IPS-15b (cell line): ENCODE measurements around the gene SPG21.
"Not testable (repeated sequence)": the region's sequence is repeated elsewhere in the genome, so short reads cannot be mapped to it uniquely, and the experiment has no call there.

Experiments
- H3K27me3 ChIP-seq: one replicate; pipeline ENCODE4 v1.6.1; 2013; ENCODE audit warnings: low read length; ENCODE audit not compliant: control insufficient read depth, insufficient read depth
- H3K36me3 ChIP-seq: one replicate; pipeline ENCODE4 v1.6.1; 2013; ENCODE audit warnings: low read length; ENCODE audit not compliant: control insufficient read depth, insufficient read depth
- H3K4me1 ChIP-seq: one replicate; pipeline ENCODE4 v1.6.1; 2013; ENCODE audit warnings: mild to moderate bottlenecking, low read length; ENCODE audit not compliant: control insufficient read depth, insufficient read depth
- H3K4me3 ChIP-seq: one replicate; pipeline ENCODE4 v1.5.1; 2013; ENCODE audit warnings: low read depth, low read length
- H3K9ac ChIP-seq: one replicate; pipeline ENCODE4 v1.6.1; 2013; ENCODE audit warnings: low read depth, mild to moderate bottlenecking, low read length
- H3K9me3 ChIP-seq: one replicate; pipeline ENCODE4 v1.6.1; 2013; ENCODE audit warnings: mild to moderate bottlenecking, low read length; ENCODE audit not compliant: control insufficient read depth, insufficient read depth

The SPG21 gene

DNA sequence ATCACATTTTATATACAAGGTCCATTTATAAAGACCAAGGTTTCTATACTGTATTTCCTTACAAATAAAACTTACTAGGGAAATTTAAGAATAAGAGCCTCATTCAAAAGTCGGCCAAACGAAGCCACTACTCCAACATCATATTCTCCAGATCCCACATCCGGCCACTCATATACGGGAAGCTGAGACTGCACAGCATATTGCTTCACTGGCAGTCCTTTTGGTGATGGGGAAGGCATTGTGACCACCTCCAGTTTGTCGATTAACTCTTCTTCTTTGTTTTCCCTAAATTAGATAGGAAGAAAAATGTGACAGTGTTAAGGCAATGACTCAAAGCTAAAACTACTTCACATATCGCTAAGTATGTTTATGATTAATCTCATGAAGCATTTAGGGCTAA is 37.0 kb upstream of the SPG21 start:
- no peaks in the 10 kb centered on the region for H3K4me1 ChIP-seq
- no peak overlapping the region for H3K4me3 ChIP-seq

GRCh38 chr15:65021488-65021887 is 31.8 kb upstream of the SPG21 start:
- no peaks in the 10 kb centered on the region for H3K27me3 ChIP-seq
- no peak overlapping the region for H3K4me3 ChIP-seq
- no peaks in the 10 kb centered on the region for H3K4me1 ChIP-seq
- no peaks in the 10 kb centered on the region for H3K9me3 ChIP-seq
- H3K9ac ChIP-seq: no peak overlapping the region
- H3K36me3 ChIP-seq: no peaks in the 10 kb centered on the region

More for the DNA sequence above, 37.0 kb upstream of the SPG21 start:
- H3K36me3 ChIP-seq: no peaks in the 10 kb centered on the region
- H3K27me3 ChIP-seq: peaks cover 2% of the 10 kb centered on the region
- no peak overlapping the region for H3K9ac ChIP-seq
- no peaks in the 10 kb centered on the region for H3K9me3 ChIP-seq

GRCh38 chr15:65020419-65020818 is 30.7 kb upstream of the SPG21 start:
- Histone ChIP-seq H3K36me3 (no peaks in the 10 kb centered on the region), H3K27me3 (no peaks in the 10 kb centered on the region), H3K9me3 (no peaks in the 10 kb centered on the region), H3K4me3 (no peak overlapping the region), H3K9ac (no peak overlapping the region), H3K4me1 (no peaks in the 10 kb centered on the region)

DNA sequence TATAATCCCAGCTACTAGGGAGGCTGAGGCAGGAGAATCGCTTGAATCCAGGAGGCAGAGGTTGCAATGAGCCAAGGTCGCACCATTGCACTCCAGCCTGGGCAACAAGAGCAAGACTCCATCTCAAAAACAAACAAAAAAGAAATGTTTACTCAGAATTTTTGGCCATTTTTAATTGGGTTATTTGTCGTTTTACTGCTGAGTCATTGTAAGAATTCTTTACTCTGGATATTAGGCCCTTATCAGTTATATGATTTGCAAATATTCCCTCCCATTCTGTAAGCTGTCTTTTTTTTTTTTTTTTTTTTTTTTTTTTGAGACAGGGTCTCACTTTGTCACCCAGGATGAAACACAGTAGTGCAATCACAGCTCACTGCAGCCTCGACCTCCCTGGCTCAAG is 21.5 kb upstream of the SPG21 start:
- not testable (repeated sequence) for H3K9me3 ChIP-seq, H3K27me3 ChIP-seq, H3K9ac ChIP-seq, H3K36me3 ChIP-seq, H3K4me3 ChIP-seq, H3K4me1 ChIP-seq

GRCh38 chr15:65008983-65009382 is 19.3 kb upstream of the SPG21 start:
- peaks cover 3% of the 10 kb centered on the region for H3K36me3 ChIP-seq
- no peak overlapping the region for H3K9ac ChIP-seq
- no peaks in the 10 kb centered on the region for H3K9me3 ChIP-seq
- peaks cover 4% of the 10 kb centered on the region for H3K4me1 ChIP-seq
- no peak overlapping the region for H3K4me3 ChIP-seq
- H3K27me3 ChIP-seq: no peaks in the 10 kb centered on the region

DNA sequence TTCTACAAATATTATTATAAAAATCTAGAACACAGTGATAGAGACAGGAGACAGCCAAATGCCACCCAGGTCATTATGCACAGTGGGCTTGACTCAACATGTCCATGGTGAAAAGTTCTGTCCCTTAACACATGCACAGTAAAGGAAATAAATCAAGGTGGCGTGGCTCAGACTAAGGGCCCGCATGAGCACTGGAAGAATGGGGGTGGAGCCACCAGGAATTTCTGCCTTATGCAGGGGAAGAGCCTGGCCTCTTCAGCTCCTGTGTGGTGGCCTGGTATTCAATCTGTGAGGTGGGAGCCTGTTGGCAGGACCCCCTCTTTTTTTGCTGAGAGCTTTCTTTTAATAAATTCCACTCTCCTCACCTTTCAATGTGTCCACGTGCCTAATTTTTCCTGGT is 17.2 kb upstream of the SPG21 start:
- no peaks in the 10 kb centered on the region for H3K27me3 ChIP-seq
- H3K9ac ChIP-seq: no peak overlapping the region
- H3K4me1 ChIP-seq: peaks cover 4% of the 10 kb centered on the region
- no peaks in the 10 kb centered on the region for H3K9me3 ChIP-seq
- H3K4me3 ChIP-seq: no peak overlapping the region
- peaks cover 3% of the 10 kb centered on the region for H3K36me3 ChIP-seq

- peaks cover 4% of the 10 kb centered on the region for H3K4me1 ChIP-seq
- H3K36me3 ChIP-seq: peaks cover 3% of the 10 kb centered on the region
- H3K4me3 ChIP-seq: no peak overlapping the region
- H3K9me3 ChIP-seq: no peaks in the 10 kb centered on the region
- no peak overlapping the region for H3K9ac ChIP-seq
- H3K27me3 ChIP-seq: no peaks in the 10 kb centered on the region
These were observed 15.3 kb upstream of the SPG21 start for GRCh38 chr15:65004993-65005392.

- Histone ChIP-seq H3K4me3 (no peak overlapping the region), H3K4me1 (no peaks in the 10 kb centered on the region), H3K9ac (no peak overlapping the region), H3K36me3 (no peaks in the 10 kb centered on the region), H3K27me3 (no peaks in the 10 kb centered on the region), H3K9me3 (no peaks in the 10 kb centered on the region)
These were observed 8.1 kb upstream of the SPG21 start for GRCh38 chr15:64997745-64998375.

GRCh38 chr15:64997066-64997465 is 7.4 kb upstream of the SPG21 start:
- Histone ChIP-seq H3K27me3 (no peaks in the 10 kb centered on the region), H3K4me3 (no peak overlapping the region), H3K9ac (no peak overlapping the region), H3K36me3 (no peaks in the 10 kb centered on the region), H3K9me3 (no peaks in the 10 kb centered on the region), H3K4me1 (no peaks in the 10 kb centered on the region)

GRCh38 chr15:64993290-64993689 is 3.6 kb upstream of the SPG21 start:
- H3K4me3 ChIP-seq: no peak overlapping the region
- H3K9me3 ChIP-seq: no peaks in the 10 kb centered on the region
- peaks cover 2% of the 10 kb centered on the region for H3K4me1 ChIP-seq
- no peaks in the 10 kb centered on the region for H3K36me3 ChIP-seq
- no peaks in the 10 kb centered on the region for H3K27me3 ChIP-seq
- H3K9ac ChIP-seq: no peak overlapping the region

GRCh38 chr15:64991536-64992135 is 1.9 kb upstream of the SPG21 start:
- Histone ChIP-seq H3K27me3 (no peaks in the 10 kb centered on the region), H3K4me1 (peaks cover 2% of the 10 kb centered on the region), H3K9me3 (no peaks in the 10 kb centered on the region), H3K9ac (no peak overlapping the region), H3K4me3 (no peak overlapping the region), H3K36me3 (no peaks in the 10 kb centered on the region)

DNA sequence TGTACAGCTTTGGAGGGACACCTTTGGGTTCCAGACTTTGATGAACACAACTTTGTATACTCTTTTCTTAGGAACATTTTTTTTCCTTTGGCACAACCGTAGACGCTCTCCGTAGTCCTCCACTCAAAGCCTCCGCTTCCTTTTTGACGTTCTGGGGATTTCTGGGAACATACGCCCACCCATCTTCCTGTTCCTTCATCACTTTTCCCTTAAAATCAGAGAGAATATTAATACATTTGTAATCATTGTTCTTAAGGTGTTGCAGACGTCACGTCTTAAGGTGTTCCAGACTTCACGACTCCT is 405 bp upstream of the SPG21 start:
- H3K4me3 ChIP-seq: peak overlapping the region; percentile 96
- no peaks in the 10 kb centered on the region for H3K27me3 ChIP-seq
- peaks cover 2% of the 10 kb centered on the region for H3K4me1 ChIP-seq
- H3K9ac ChIP-seq: peak overlapping the region; percentile 83
- no peaks in the 10 kb centered on the region for H3K36me3 ChIP-seq
- no peaks in the 10 kb centered on the region for H3K9me3 ChIP-seq
